ENCODE data around the gene UBTFL1.

DNA sequence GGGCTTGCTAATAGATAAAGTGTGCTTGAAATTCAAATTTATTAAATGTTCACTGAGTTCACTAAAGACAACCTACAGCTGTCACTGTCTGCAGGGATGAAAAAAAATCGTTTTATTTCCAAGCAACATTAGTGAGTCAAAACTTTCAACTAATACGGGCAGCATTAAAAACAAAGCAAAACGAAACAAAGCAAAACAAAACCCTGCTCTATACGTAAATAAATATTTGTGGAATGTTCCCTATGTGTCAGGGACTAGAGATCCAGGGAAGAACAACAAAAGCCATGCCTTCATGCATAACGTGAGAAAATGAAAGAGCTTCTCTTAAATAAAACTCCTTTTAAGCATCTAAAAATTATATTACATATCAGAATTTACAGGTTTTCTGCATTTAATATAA, 49.3 kb downstream of the UBTFL1 start:
- TF ChIP-seq, protein P1, sequence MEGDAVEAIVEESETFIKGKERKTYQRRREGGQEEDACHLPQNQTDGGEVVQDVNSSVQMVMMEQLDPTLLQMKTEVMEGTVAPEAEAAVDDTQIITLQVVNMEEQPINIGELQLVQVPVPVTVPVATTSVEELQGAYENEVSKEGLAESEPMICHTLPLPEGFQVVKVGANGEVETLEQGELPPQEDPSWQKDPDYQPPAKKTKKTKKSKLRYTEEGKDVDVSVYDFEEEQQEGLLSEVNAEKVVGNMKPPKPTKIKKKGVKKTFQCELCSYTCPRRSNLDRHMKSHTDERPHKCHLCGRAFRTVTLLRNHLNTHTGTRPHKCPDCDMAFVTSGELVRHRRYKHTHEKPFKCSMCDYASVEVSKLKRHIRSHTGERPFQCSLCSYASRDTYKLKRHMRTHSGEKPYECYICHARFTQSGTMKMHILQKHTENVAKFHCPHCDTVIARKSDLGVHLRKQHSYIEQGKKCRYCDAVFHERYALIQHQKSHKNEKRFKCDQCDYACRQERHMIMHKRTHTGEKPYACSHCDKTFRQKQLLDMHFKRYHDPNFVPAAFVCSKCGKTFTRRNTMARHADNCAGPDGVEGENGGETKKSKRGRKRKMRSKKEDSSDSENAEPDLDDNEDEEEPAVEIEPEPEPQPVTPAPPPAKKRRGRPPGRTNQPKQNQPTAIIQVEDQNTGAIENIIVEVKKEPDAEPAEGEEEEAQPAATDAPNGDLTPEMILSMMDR (IDR thresholded peaks at IDR 0.05; ENCODE audit: low read length), result no peak
- TF ChIP-seq EZH2 (IDR thresholded peaks at IDR 0.05; ENCODE audit: borderline replicate concordance, low read length), result no peak
